H9 (cell line): Measurements from ENCODE around the gene FAM24B. TPM values are rescaled to one million over a fixed set of nuclear protein-coding genes. Genes with fewer than 3 reads are reported as not detected.
"Not testable (repeated sequence)": the region's sequence is repeated elsewhere in the genome, so short reads cannot be mapped to it uniquely, and the experiment has no call there.

Experiments used
- DNase-seq: peaks from one replicate; pipeline ENCODE4 v3.0.0-alpha.2; 2017
- H2AFZ ChIP-seq: one replicate; pipeline ENCODE4 v1.6.1; 2013; ENCODE audit warnings: mild to moderate bottlenecking, low read length, control low read depth, moderate library complexity
- H2AK5ac ChIP-seq: 2 replicates; pipeline ENCODE4 v1.6.1; 2013; ENCODE audit warnings: low read length, control low read depth, mixed read lengths; ENCODE audit not compliant: insufficient read length
- H2BK120ac ChIP-seq: one replicate; pipeline ENCODE4 v1.6.1; 2013; ENCODE audit warnings: low read depth, mild to moderate bottlenecking, low read length, control low read depth, inconsistent platforms; ENCODE audit not compliant: poor library complexity, severe bottlenecking
- H2BK12ac ChIP-seq: 2 replicates; pipeline ENCODE4 v1.6.1; 2013; ENCODE audit warnings: low read length, control low read depth, mixed read lengths, low read depth; ENCODE audit not compliant: insufficient read length
- H2BK15ac ChIP-seq: 2 replicates; pipeline ENCODE4 v1.6.1; 2013; ENCODE audit warnings: low read depth, low read length, control low read depth
- H2BK20ac ChIP-seq: one replicate; pipeline ENCODE4 v1.6.1; 2013; ENCODE audit warnings: low read depth, mild to moderate bottlenecking, low read length, control low read depth, inconsistent platforms; ENCODE audit not compliant: poor library complexity, severe bottlenecking
- H2BK5ac ChIP-seq: 2 replicates; pipeline ENCODE4 v1.6.1; 2013; ENCODE audit warnings: low read length, control low read depth, mixed read lengths; ENCODE audit not compliant: insufficient read length
- H3K14ac ChIP-seq: 2 replicates; pipeline ENCODE4 v1.6.1; 2013; ENCODE audit warnings: low read length, control low read depth; ENCODE audit not compliant: insufficient read depth
- H3K18ac ChIP-seq: 2 replicates; pipeline ENCODE4 v1.6.1; 2013; ENCODE audit warnings: low read depth, mild to moderate bottlenecking, mixed read lengths, low read length, control low read depth; ENCODE audit not compliant: insufficient read length
- H3K23ac ChIP-seq: 2 replicates; pipeline ENCODE4 v1.6.1; 2013; ENCODE audit warnings: low read length, control low read depth, mixed read lengths, low read depth; ENCODE audit not compliant: insufficient read length
- H3K23me2 ChIP-seq: 2 replicates; pipeline ENCODE4 v1.6.1; 2013; ENCODE audit warnings: low read depth, mild to moderate bottlenecking, mixed read lengths, low read length, control low read depth; ENCODE audit not compliant: insufficient read length, poor library complexity, severe bottlenecking
- H3K27ac ChIP-seq: 2 replicates; pipeline ENCODE4 v1.5.1; 2013; ENCODE audit warnings: low read length, control low read depth, mixed read lengths, low read depth; ENCODE audit not compliant: insufficient read length
- H3K27me3 ChIP-seq: 2 replicates; pipeline ENCODE4 v1.6.1; 2013; ENCODE audit warnings: low read length, control low read depth, inconsistent platforms; ENCODE audit not compliant: insufficient read depth
- H3K4ac ChIP-seq: 2 replicates; pipeline ENCODE4 v1.6.1; 2013; ENCODE audit warnings: low read depth, mild to moderate bottlenecking, control low read depth, inconsistent platforms, low read length, moderate library complexity
- H3K4me1 ChIP-seq: 2 replicates; pipeline ENCODE4 v1.6.1; 2013; ENCODE audit warnings: low read length, control low read depth, inconsistent platforms; ENCODE audit not compliant: insufficient read depth
- H3K4me2 ChIP-seq: 2 replicates; pipeline ENCODE4 v1.6.1; 2013; ENCODE audit warnings: low read length, control low read depth, mixed read lengths; ENCODE audit not compliant: insufficient read length, insufficient read depth
- H3K56ac ChIP-seq: 2 replicates; pipeline ENCODE4 v1.6.1; 2013; ENCODE audit warnings: low read depth, mild to moderate bottlenecking, mixed read lengths, low read length, control low read depth; ENCODE audit not compliant: insufficient read length
- H3K79me1 ChIP-seq: 2 replicates; pipeline ENCODE4 v1.6.1; 2013; ENCODE audit warnings: low read depth, mild to moderate bottlenecking, moderate library complexity, low read length, control low read depth, inconsistent platforms; ENCODE audit not compliant: insufficient read depth, poor library complexity, severe bottlenecking
- H3K79me2 ChIP-seq: 2 replicates; pipeline ENCODE4 v1.6.1; 2013; ENCODE audit warnings: low read length, control low read depth, inconsistent platforms; ENCODE audit not compliant: insufficient read depth
- H3K9ac ChIP-seq: 2 replicates; pipeline ENCODE4 v1.6.1; 2013; ENCODE audit warnings: low read length, control low read depth, mixed read lengths; ENCODE audit not compliant: insufficient read length; ENCODE audit errors: extremely low read depth
- H3K9me3 ChIP-seq: one replicate; pipeline ENCODE4 v1.6.1; 2013; ENCODE audit warnings: low read depth, low read length, inconsistent platforms; ENCODE audit not compliant: control insufficient read depth
- H3T11ph ChIP-seq: one replicate; pipeline ENCODE4 v1.6.1; 2013; ENCODE audit warnings: mild to moderate bottlenecking, low read length, control low read depth, inconsistent platforms
- H4K20me1 ChIP-seq: one replicate; pipeline ENCODE4 v1.6.1; 2013; ENCODE audit not compliant: control insufficient read depth, insufficient read length, insufficient read depth
- H4K5ac ChIP-seq: 2 replicates; pipeline ENCODE4 v1.6.1; 2013; ENCODE audit warnings: low read depth, mild to moderate bottlenecking, mixed read lengths, low read length, control low read depth; ENCODE audit not compliant: insufficient read length
- H4K8ac ChIP-seq: replicated peaks from 2 replicates; pipeline ENCODE4 v1.6.1; 2013; ENCODE audit warnings: low read length, control low read depth, mixed read lengths, low read depth; ENCODE audit not compliant: insufficient read length
- H4K91ac ChIP-seq: 2 replicates; pipeline ENCODE4 v1.6.1; 2013; ENCODE audit warnings: low read depth, mild to moderate bottlenecking, moderate library complexity, mixed read lengths, low read length, control low read depth; ENCODE audit not compliant: insufficient read length
- H3K27ac Mint-ChIP-seq, 3 experiments: 2 replicates in 2 of 3; 3 replicates in 1 of 3; pipeline ENCODE4 v1.8.0; 2020 to 2021; ENCODE audit warnings: mixed read lengths in 3 of 3, mild to moderate bottlenecking in 1 of 3, moderate library complexity in 1 of 3
- H3K27me3 Mint-ChIP-seq: 2 replicates; pipeline ENCODE4 v1.8.0; 2021; ENCODE audit warnings: low read depth, mild to moderate bottlenecking, moderate library complexity, mixed read lengths
- H3K36me3 Mint-ChIP-seq, 3 experiments: 2 replicates in 2 of 3; 3 replicates in 1 of 3; pipeline ENCODE4 v1.8.0; 2020 to 2021; ENCODE audit warnings: low read depth in 3 of 3, mixed read lengths in 3 of 3; ENCODE audit not compliant: insufficient read depth in 1 of 3
- H3K4me1 Mint-ChIP-seq, 2 experiments: 2 replicates each; pipeline ENCODE4 v1.8.0; 2020; ENCODE audit warnings: mixed read lengths in 2 of 2
- H3K4me3 Mint-ChIP-seq, 2 experiments: 2 replicates in 1 of 2; 3 replicates in 1 of 2; pipeline ENCODE4 v1.8.0; 2020 to 2021; ENCODE audit warnings: mild to moderate bottlenecking in 2 of 2, mixed read lengths in 2 of 2, moderate library complexity in 1 of 2
- H3K9me3 Mint-ChIP-seq, 2 experiments: 2 replicates in 1 of 2; 3 replicates in 1 of 2; pipeline ENCODE4 v1.8.0; 2020; ENCODE audit warnings: mild to moderate bottlenecking in 2 of 2, mixed read lengths in 2 of 2, moderate library complexity in 1 of 2
- WGBS: extraction: QIAGEN DNeasy Blood & Tissue Kit; methylation state at CpG from one replicate; pipeline ENCODE4 v1.1.7; 2013; ENCODE audit warnings: missing lambda C conversion rate, low lambda C conversion rate, mixed read lengths; ENCODE audit not compliant: insufficient read length; ENCODE audit errors: extremely low coverage; 5-methylcytosine and 5-hydroxymethylcytosine counted together
- total RNA-seq: library from RNA; stranded (reverse); gene quantifications from 2 replicates; pipeline ENCODE4 v1.2.1, GENCODE V29; 2021

FAM24B gene
- total RNA-seq, 1 experiment from 2014 or later = not detected

GRCh38 chr10:122868768-122869167 is 10.6 kb downstream of the FAM24B start:
- H3K4ac ChIP-seq, DNase-seq, H3K27ac Mint-ChIP-seq, H2AFZ ChIP-seq, H3K18ac ChIP-seq, H3K27me3 Mint-ChIP-seq, H4K5ac ChIP-seq, H3K27me3 ChIP-seq, H3K4me1 Mint-ChIP-seq, H3K9ac ChIP-seq, H2BK20ac ChIP-seq, H3K4me1 ChIP-seq, H3K4me3 Mint-ChIP-seq, H3K9me3 ChIP-seq, H4K91ac ChIP-seq, H2BK5ac ChIP-seq, H3K23ac ChIP-seq, H4K20me1 ChIP-seq, H3K14ac ChIP-seq, H3K56ac ChIP-seq, H3K27ac ChIP-seq, H2BK12ac ChIP-seq, H3K79me2 ChIP-seq, H2BK120ac ChIP-seq, H3K79me1 ChIP-seq, H3T11ph ChIP-seq, H2AK5ac ChIP-seq, H2BK15ac ChIP-seq, H4K8ac ChIP-seq, H3K23me2 ChIP-seq, H3K4me2 ChIP-seq: not testable (repeated sequence)
- Mint-ChIP-seq H3K9me3 (peaks cover 44 to 51% of the 10 kb centered on the region in 2 experiments), H3K36me3 (peaks cover 25 to 41% (median 26%) of the 10 kb centered on the region in 3 experiments)
- no CpG with 5 or more reads among the region's 2 CpGs for WGBS

- not testable (repeated sequence) for H3K4ac ChIP-seq, H3K4me2 ChIP-seq, H2BK20ac ChIP-seq, H3K27me3 Mint-ChIP-seq, H2AFZ ChIP-seq, H4K20me1 ChIP-seq, H3K18ac ChIP-seq, H3K79me2 ChIP-seq, H3T11ph ChIP-seq, H3K27ac Mint-ChIP-seq, H3K9me3 ChIP-seq, H4K5ac ChIP-seq, H3K27ac ChIP-seq, H3K4me3 Mint-ChIP-seq, H3K23ac ChIP-seq, H2AK5ac ChIP-seq, H4K8ac ChIP-seq, H2BK120ac ChIP-seq, H2BK5ac ChIP-seq, H2BK15ac ChIP-seq, H3K4me1 Mint-ChIP-seq, H3K23me2 ChIP-seq, H2BK12ac ChIP-seq, DNase-seq, H4K91ac ChIP-seq, H3K9ac ChIP-seq, H3K27me3 ChIP-seq, H3K4me1 ChIP-seq, H3K56ac ChIP-seq, H3K79me1 ChIP-seq, H3K14ac ChIP-seq
- WGBS = no CpG with 5 or more reads among the region's 3 CpGs
- Mint-ChIP-seq H3K36me3 (peaks cover 23 to 38% (median 24%) of the 10 kb centered on the region in 3 experiments), H3K9me3 (peaks cover 41 to 48% of the 10 kb centered on the region in 2 experiments)
Measured at GRCh38 chr10:122866757-122867482, 12.5 kb downstream of the FAM24B start.
